AG04450 (cell line): ENCODE data around the gene PTGFRN. TPM values are rescaled to one million over a fixed set of nuclear protein-coding genes. Genes with fewer than 3 reads are reported as not detected.

Source experiments
- CTCF ChIA-PET: fragments of 300-600, 350-600 bp; formaldehyde crosslinking; extraction: SDS; loops from one replicate; lab custom pipeline; 2022; ENCODE audit warnings: antibody characterized with exemption, inconsistent platforms; lab: Charles Lee
- POLR2A ChIA-PET: fragments of 350-600 bp; formaldehyde crosslinking; extraction: SDS; loops from one replicate; lab custom pipeline; 2021; ENCODE audit warnings: antibody characterized with exemption, inconsistent platforms; lab: Yijun Ruan, JAX
- DNase-seq: peaks from one replicate; pipeline ENCODE4 v3.0.0-alpha.2; 2011; ENCODE audit warnings: low read depth, low spot score
- H3K27ac ChIP-seq: one replicate; pipeline ENCODE4 v1.5.1; 2012; ENCODE audit warnings: low read depth, low read length, control low read depth
- H3K27me3 ChIP-seq: one replicate; pipeline ENCODE4 v1.6.0; 2012; ENCODE audit warnings: low read length; ENCODE audit not compliant: control insufficient read depth, insufficient read depth
- H3K4me3 ChIP-seq: 2 replicates; pipeline ENCODE4 v1.5.1; 2011; ENCODE audit warnings: mild to moderate bottlenecking, low read depth, low read length, control low read depth
- H3K9me3 ChIP-seq: 2 replicates; pipeline ENCODE4 v1.5.1; 2012; ENCODE audit warnings: low read length; ENCODE audit not compliant: control insufficient read depth, insufficient read depth
- CTCF ChIP-seq: IDR thresholded peaks from 2 replicates; pipeline ENCODE4 v1.5.1; 2011; ENCODE audit warnings: low read depth, low read length, control low read depth, inconsistent platforms
- polyA plus RNA-seq: library from polyadenylated mRNA; depleted of rRNA; stranded (reverse); fragments of >200 nt; gene quantifications from 2 replicates; pipeline ENCODE4 v1.2.3, GENCODE V29; 2011

PTGFRN gene
- polyA plus RNA-seq, 1 experiment: 0.46 TPM

DNA sequence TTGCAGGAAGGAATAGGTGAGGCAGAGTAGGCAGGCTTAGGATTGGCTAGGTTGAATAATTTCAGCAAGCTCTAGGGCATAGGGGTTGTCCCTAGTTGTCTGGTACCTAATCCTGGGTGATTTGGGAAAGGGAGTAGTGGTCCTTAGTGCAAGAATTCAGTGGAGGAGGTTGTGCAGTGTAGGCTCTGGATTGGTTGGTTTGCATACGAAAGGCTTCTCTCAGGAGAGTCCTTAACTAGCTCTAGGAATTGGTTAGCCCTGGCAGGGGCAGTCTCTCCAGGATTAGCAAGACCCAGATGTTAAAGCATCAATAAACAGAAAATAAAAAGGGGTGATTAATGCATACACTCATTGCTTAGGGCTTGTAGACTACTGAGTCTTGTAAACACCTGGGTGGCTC is 82.2 kb downstream of the PTGFRN start:
- no peaks in the 10 kb centered on the region for H3K27me3 ChIP-seq
- no peaks in the 10 kb centered on the region for H3K9me3 ChIP-seq
- DNase-seq: no peak
- ChIA-PET CTCF (no interaction called here), POLR2A (no interaction called here)
- TF ChIP-seq CTCF: no peak
- H3K4me3 ChIP-seq: no peak overlapping the region
- no peak overlapping the region for H3K27ac ChIP-seq

- Histone ChIP-seq H3K27me3 (no peaks in the 10 kb centered on the region), H3K27ac (no peak overlapping the region), H3K9me3 (no peaks in the 10 kb centered on the region), H3K4me3 (no peak overlapping the region)
- DNase-seq: no peak
- POLR2A ChIA-PET: no interaction called here
- CTCF ChIA-PET: no interaction called here
- no peak for TF ChIP-seq CTCF
These were observed 83.6 kb downstream of the PTGFRN start for GRCh38 chr1:116993286-116993685.

GRCh38 chr1:116994411-116994810 is 84.7 kb downstream of the PTGFRN start:
- no peak for DNase-seq
- ChIA-PET POLR2A (no interaction called here), CTCF (no interaction called here)
- Histone ChIP-seq H3K9me3 (no peaks in the 10 kb centered on the region), H3K27me3 (no peaks in the 10 kb centered on the region), H3K27ac (no peak overlapping the region), H3K4me3 (no peak overlapping the region)
- no peak for TF ChIP-seq CTCF

GRCh38 chr1:116997066-116997465 is 87.3 kb downstream of the PTGFRN start:
- no peak for TF ChIP-seq CTCF
- Histone ChIP-seq H3K27me3 (no peaks in the 10 kb centered on the region), H3K4me3 (no peak overlapping the region), H3K27ac (no peak overlapping the region), H3K9me3 (no peaks in the 10 kb centered on the region)
- no peak for DNase-seq
- CTCF ChIA-PET: no interaction called here
- POLR2A ChIA-PET: no interaction called here

DNA sequence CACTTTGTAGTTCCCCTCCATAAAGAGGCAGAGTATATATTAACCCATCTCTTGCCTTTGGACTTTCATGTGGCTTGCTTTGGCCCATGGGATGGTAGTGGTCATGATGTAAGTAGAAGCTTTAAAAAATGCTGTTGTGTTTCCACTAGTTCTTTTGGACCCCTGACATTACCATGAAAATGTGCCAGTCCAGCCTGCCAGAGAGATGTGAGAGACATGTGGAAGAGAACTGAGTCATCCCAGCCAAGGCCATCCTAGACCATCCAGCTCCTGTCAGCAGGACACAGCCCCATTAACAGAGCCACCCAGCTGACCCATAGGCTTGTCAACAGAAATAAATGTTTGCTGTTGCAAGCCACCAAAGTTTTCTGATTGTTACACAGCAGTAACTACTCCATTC is 87.9 kb downstream of the PTGFRN start:
- Histone ChIP-seq H3K27me3 (no peaks in the 10 kb centered on the region), H3K27ac (no peak overlapping the region), H3K9me3 (no peaks in the 10 kb centered on the region), H3K4me3 (no peak overlapping the region)
- ChIA-PET CTCF (no interaction called here), POLR2A (no interaction called here)
- TF ChIP-seq CTCF: no peak
- no peak for DNase-seq
